ENCODE data around the gene PPP1R18.
A peak's percentile ranks its signal among the peaks of the same experiment; 100 is the strongest.
"Not testable (repeated sequence)": the region's sequence is repeated elsewhere in the genome, so short reads cannot be mapped to it uniquely, and the experiment has no call there.

The PPP1R18 gene

GRCh38 chr6:30686009-30686907 lies at the start of gene PPP1R18:
PPP1R18 (minus strand) TSS chr6:30686645; CDS start chr6:30686018, 627 bp downstream.
- no peak for DNase-seq

GRCh38 chr6:30735668-30736314 lies 49.3 kb upstream of the PPP1R18 start:
- DNase-seq, result no peak

GRCh38 chr6:30732237-30732943 lies 45.9 kb upstream of the PPP1R18 start:
- DNase-seq, result no peak

GRCh38 chr6:30730601-30731435 lies 44.4 kb upstream of the PPP1R18 start:
- no peak for DNase-seq

- no peak for DNase-seq
These were observed 41.6 kb upstream of the PPP1R18 start for GRCh38 chr6:30727920-30728553.

- DNase-seq, result no peak
These were observed 40.3 kb upstream of the PPP1R18 start for GRCh38 chr6:30726506-30727413.

GRCh38 chr6:30725713-30726505 lies 39.5 kb upstream of the PPP1R18 start:
- DNase-seq, result no peak

- DNase-seq, result no peak
These were observed 38.6 kb upstream of the PPP1R18 start for GRCh38 chr6:30724906-30725667.

- DNase-seq, result not testable (repeated sequence)
These were observed 37.6 kb upstream of the PPP1R18 start for GRCh38 chr6:30723843-30724741.

GRCh38 chr6:30723159-30723842 lies 36.9 kb upstream of the PPP1R18 start:
- DNase-seq, result not testable (repeated sequence)

GRCh38 chr6:30722280-30723112 lies 36.1 kb upstream of the PPP1R18 start:
- peak; percentile 53 for DNase-seq

GRCh38 chr6:30722025-30722279 lies 35.5 kb upstream of the PPP1R18 start:
- DNase-seq, result not testable (repeated sequence)

- DNase-seq, result peak; percentile 56
These were observed 35.0 kb upstream of the PPP1R18 start for GRCh38 chr6:30721198-30722024.

- no peak for DNase-seq
These were observed 34.3 kb upstream of the PPP1R18 start for GRCh38 chr6:30720738-30721197.

GRCh38 chr6:30719791-30720737 lies 33.6 kb upstream of the PPP1R18 start, which contains the start of gene TUBB:
TUBB (plus strand) TSS chr6:30720352; CDS start chr6:30720507, 155 bp downstream.
- DNase-seq, result peak; percentile 87

All from NCI-H1048 (cell line).